GM18511 (cell line): Measurements from ENCODE around the gene PABPC1L.

Experiments
- ATAC-seq: cut with Tn5 transposase; IDR thresholded peaks from one replicate; pipeline ENCODE4 v1.9.1; 2021; ENCODE audit warnings: mild to moderate bottlenecking, moderate library complexity; ENCODE audit not compliant: unreplicated experiment

Gene PABPC1L

DNA sequence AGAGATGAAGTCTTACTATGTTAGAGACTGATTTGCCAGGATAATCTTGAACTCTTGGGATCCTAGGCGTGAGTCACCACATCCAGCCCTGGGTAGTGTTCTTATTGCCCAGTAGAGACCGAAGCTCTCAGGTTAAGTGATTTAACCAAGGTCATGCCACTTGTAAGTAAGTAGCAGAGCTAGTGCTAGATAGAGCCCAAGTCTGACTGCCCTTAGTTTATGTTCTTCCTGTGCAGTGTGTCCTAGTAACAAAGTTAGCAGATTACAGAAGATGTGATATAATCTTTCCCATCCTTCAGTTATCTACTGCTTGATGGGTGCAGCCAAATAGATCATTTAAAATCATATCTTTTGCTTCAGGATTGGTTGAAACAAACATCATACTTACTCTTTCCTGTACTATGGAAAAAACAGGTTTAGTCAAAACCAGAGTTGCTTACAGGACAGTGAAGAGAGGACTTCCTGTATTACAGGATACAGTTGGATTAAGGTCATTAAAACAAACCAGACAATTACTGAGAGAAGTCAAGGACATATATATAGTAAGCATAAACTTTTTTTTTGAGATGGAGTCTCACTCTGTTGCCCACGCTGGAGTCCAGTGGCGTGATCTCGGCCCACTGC is 9.5 kb upstream of the PABPC1L start:
- ATAC-seq = no peak

GRCh38 chr20:44901974-44902373 is 7.9 kb upstream of the PABPC1L start:
- no peak for ATAC-seq

DNA sequence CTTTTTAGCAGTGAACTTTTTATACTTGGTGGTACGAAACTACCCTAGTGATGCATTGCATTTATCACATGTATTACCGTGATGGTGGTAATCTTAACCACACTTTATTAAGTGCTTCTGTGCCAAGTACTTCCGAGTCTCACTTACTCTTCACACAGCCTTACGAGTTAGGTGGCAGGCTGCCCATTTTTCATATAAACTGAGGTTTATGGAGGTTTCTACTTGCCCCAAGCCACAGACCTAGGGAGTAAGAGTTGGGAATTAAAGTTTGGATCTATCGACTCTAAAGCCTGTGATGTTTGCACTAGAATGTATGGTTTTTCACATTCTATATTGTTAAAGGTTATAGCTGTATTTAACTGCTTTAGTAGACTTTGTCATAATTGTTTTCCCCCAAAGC is 5.5 kb upstream of the PABPC1L start:
- no peak for ATAC-seq

- ATAC-seq = no peak
These were observed 631 bp upstream of the PABPC1L start for GRCh38 chr20:44908987-44909871.

GRCh38 chr20:44910690-44911262 is 916 bp downstream of the PABPC1L start:
- no peak for ATAC-seq

- ATAC-seq = no peak
These were observed 1.5 kb downstream of the PABPC1L start for GRCh38 chr20:44911264-44911921.

- no peak for ATAC-seq
These were observed 2.3 kb downstream of the PABPC1L start for GRCh38 chr20:44912189-44912588.

GRCh38 chr20:44914924-44915323 is 5.1 kb downstream of the PABPC1L start:
- ATAC-seq = no peak

GRCh38 chr20:44916586-44916985 is 6.7 kb downstream of the PABPC1L start:
- no peak for ATAC-seq

DNA sequence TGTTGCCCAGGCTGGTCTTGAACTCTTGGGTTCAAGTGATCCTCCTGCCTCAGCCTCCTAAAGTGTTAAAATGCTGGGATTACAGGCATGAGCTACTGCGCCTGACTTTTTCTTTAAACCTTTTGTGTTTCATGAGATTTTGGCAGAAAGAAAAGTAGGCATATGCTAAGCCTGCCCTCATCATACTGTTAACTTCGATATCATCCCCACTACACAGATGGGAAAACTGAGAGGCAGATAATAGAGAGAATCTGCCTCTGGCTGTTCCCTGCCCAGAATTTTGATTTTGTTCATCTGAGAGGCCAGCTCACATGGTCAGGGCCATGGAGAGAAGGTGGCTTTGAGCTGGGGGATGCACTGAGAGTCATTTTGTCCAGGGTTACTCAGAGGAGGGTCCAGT is 7.5 kb downstream of the PABPC1L start:
- ATAC-seq = no peak

GRCh38 chr20:44918342-44918741 is 8.5 kb downstream of the PABPC1L start:
- no peak for ATAC-seq

DNA sequence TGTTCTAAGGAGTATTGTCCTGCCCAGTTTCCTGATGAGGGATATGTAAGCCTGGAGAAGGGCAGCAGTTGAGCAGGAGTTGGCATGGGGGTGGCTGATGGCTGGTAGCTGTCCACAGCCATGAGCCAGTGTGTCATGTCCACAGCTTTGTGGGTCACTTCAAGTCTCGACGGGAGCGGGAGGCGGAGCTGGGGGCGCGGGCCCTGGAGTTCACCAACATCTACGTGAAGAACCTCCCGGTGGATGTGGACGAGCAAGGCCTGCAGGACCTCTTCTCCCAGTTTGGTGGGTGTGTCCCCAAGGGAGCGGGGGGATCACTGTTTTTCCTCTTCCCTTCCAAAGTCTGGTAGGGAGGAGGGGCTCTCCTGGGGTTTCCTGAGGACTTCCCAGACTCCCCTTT is 8.9 kb downstream of the PABPC1L start:
- no peak for ATAC-seq

DNA sequence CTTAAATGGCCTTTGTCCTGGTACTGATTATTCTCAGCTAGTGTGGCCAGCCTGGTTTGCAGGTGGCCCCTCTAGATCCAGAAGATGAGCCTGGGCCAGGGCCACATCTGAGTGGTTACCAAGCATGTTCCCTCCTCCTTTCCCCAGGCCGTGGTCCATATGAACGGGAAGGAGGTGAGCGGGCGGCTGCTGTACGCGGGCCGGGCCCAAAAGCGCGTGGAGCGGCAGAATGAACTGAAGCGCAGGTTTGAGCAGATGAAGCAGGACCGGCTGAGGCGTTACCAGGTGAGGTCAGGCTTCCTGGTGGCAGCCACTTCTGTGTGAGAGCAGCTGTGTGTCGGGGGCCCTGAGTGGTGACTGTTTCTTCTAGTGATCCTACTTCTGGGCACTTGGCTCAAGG is 11.6 kb downstream of the PABPC1L start:
- no peak for ATAC-seq

- ATAC-seq = no peak
These were observed 14.7 kb downstream of the PABPC1L start for GRCh38 chr20:44924541-44924940.

DNA sequence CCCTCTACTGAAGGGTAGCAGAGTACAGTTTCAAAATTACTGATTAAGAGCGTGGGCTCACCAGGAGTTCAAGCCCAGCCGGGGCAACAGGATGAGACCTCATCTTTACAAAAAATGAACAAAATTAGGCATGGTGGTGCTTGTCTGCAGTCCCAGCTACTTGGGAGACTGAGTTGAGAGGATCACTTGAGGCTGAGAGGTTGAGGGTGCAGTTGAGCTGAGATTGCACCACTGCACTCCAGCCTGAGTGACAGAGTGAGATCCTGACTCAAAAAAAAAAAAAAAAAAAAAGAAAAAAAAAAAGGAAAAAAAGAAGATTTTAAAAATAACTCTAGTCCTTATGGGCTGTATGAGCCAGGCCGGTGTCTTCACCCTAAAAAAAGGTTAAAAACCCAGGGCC is 18.7 kb downstream of the PABPC1L start:
- ATAC-seq = no peak

DNA sequence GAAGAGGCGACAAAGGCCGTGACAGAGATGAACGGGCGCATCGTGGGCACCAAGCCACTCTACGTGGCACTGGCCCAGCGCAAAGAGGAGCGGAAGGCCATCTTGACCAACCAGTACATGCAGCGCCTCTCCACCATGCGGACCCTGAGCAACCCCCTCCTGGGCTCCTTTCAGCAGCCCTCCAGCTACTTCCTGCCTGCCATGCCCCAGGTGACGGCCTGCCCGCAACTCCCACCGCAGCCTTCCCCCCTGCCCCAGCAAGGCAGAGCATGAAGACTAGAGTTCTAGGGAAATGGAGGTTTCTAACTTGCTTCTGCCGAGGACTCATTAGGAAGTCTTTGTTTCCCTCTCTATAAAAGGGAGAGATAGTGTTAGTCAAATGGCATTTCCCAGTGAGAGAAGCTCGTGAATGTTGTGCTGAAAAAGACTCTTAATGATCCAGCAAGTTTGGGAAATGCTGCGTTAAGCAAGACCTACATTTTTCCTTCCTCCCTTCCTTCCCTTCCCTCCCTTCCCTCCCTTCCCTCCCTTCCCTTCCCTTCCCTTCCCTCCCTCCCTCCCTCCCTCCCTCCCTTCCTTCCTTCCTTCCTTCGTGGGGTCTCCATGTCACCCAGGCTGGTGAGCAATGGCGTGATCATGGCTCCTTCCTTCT is 20.8 kb downstream of the PABPC1L start:
- no peak for ATAC-seq

GRCh38 chr20:44931911-44932310 is 22.1 kb downstream of the PABPC1L start:
- ATAC-seq = no peak

DNA sequence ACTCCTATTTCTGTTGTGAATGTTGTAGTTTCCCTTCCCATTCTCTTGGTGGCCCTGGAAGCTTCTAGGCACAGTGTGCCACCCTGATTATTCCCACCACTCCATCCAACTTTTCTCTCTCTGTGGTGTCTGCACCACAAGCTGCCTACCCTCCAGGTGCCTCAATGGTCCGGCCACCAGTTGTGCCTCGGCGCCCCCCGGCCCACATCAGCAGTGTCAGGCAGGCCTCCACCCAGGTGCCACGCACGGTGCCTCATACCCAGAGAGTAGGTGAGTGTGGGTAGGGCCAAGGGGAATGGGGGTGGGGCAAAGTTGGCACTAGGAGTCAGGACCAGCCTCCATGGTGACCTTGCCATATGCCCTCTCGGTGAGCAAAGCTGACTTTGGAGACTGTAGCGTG is 23.1 kb downstream of the PABPC1L start:
- no peak for ATAC-seq

- ATAC-seq = no peak
These were observed 26.6 kb downstream of the PABPC1L start for GRCh38 chr20:44936510-44936909.

DNA sequence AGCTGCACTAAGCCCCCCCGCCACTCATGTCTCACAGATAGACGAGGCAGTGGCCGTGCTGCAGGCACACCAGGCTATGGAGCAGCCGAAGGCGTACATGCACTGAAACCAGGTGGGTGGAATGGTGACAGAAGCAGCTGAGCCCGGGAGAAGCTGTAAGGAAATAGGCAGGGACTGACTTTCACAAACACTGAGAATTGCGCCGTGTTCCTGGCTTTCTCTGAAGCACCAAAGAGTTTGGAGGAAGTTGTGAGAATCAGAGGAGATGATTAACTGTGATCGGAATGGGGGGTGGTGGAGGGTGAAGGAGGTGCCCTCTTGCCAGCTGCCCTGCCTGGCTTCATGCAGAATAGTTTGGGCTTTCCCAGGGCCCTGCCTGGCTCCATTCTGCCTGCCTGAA is 28.8 kb downstream of the PABPC1L start:
- no peak for ATAC-seq

- ATAC-seq = no peak
These were observed 31.3 kb downstream of the PABPC1L start for GRCh38 chr20:44941120-44941691.
